HL-60 (cell line): Measurements from ENCODE around the gene KLHL12.

ENCODE experiments used
- POLR2AphosphoS5 ChIP-seq: IDR thresholded peaks from 2 replicates; pipeline ENCODE4 v1.6.1; 2012; ENCODE audit warnings: low read depth
- TF ChIP-seq, protein P1 (sequence below): IDR thresholded peaks from one replicate; pipeline ENCODE4 v1.5.1; 2011; ENCODE audit warnings: low read length, control low read depth, inconsistent platforms; ENCODE audit not compliant: insufficient read depth

- TF ChIP-seq, protein P1, sequence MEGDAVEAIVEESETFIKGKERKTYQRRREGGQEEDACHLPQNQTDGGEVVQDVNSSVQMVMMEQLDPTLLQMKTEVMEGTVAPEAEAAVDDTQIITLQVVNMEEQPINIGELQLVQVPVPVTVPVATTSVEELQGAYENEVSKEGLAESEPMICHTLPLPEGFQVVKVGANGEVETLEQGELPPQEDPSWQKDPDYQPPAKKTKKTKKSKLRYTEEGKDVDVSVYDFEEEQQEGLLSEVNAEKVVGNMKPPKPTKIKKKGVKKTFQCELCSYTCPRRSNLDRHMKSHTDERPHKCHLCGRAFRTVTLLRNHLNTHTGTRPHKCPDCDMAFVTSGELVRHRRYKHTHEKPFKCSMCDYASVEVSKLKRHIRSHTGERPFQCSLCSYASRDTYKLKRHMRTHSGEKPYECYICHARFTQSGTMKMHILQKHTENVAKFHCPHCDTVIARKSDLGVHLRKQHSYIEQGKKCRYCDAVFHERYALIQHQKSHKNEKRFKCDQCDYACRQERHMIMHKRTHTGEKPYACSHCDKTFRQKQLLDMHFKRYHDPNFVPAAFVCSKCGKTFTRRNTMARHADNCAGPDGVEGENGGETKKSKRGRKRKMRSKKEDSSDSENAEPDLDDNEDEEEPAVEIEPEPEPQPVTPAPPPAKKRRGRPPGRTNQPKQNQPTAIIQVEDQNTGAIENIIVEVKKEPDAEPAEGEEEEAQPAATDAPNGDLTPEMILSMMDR, result no peak
- TF ChIP-seq POLR2AphosphoS5, result no peak
Observed at GRCh38 chr1:202945483-202945882, 18.4 kb upstream of the KLHL12 start.
